ENCODE measurements around the gene COL28A1.

DNA sequence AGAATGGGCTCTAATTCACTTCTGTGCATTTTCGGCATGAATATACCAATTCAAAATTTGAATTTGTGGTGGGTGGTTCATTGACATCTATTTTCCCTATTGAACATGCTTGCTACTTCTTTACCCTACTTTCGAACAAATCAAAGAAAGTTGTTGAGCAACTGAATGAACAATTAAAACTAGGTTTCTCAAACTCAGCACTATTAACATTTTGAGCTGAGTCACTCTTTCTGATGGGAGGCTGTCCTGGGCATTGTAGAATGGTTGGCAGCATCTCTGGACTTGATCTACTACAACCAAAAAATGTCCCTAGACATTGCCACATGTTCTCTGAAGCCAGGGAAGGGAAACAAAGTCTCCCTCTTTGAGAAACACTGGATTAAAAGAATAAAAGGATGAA, 116.7 kb downstream of the COL28A1 start:
- TF ChIP-seq, protein P1, sequence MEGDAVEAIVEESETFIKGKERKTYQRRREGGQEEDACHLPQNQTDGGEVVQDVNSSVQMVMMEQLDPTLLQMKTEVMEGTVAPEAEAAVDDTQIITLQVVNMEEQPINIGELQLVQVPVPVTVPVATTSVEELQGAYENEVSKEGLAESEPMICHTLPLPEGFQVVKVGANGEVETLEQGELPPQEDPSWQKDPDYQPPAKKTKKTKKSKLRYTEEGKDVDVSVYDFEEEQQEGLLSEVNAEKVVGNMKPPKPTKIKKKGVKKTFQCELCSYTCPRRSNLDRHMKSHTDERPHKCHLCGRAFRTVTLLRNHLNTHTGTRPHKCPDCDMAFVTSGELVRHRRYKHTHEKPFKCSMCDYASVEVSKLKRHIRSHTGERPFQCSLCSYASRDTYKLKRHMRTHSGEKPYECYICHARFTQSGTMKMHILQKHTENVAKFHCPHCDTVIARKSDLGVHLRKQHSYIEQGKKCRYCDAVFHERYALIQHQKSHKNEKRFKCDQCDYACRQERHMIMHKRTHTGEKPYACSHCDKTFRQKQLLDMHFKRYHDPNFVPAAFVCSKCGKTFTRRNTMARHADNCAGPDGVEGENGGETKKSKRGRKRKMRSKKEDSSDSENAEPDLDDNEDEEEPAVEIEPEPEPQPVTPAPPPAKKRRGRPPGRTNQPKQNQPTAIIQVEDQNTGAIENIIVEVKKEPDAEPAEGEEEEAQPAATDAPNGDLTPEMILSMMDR (conservative IDR thresholded peaks at IDR 0.05; ENCODE audit: low read length) = no peak
- no peak for TF ChIP-seq EZH2phosphoT487 (IDR thresholded peaks at IDR 0.05; ENCODE audit: borderline replicate concordance)
